GM19025 (cell line): ENCODE results near the gene FAM136A.
"Not testable (repeated sequence)": the region's sequence is repeated elsewhere in the genome, so short reads cannot be mapped to it uniquely, and the experiment has no call there.

Experiments used
- ATAC-seq: cut with Tn5 transposase; IDR thresholded peaks from one replicate; pipeline ENCODE4 v1.9.1; 2021; ENCODE audit warnings: mild to moderate bottlenecking, low read depth, moderate library complexity; ENCODE audit not compliant: unreplicated experiment

The FAM136A gene

DNA sequence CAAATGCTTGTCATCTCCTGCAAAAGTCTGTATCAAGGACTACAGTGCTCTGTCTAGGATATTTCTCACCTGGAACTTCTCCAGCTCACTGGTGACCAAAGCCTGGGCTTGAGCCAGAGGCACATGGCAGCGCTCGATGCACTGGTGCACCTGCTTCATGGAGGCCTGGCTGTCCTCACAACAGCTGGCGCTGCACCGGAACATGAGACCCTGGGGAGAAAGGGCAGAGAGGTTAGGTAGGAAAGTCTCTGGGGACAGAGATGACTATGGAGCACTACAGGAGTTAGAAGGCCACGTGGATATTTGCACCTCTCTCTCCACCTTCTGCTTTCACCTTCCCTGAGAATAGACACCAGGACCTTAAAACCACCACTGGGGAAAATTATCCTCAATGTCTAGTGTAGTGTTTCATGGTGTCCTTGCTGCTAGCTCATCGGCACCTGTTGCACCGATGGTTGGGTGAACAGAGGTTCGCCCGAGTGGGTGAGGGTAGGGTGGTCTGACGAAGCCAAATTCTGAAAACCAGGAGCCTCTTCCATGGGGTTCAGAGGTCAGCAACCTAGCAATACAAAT lies 1.0 kb downstream of the FAM136A start:
- no peak for ATAC-seq

DNA sequence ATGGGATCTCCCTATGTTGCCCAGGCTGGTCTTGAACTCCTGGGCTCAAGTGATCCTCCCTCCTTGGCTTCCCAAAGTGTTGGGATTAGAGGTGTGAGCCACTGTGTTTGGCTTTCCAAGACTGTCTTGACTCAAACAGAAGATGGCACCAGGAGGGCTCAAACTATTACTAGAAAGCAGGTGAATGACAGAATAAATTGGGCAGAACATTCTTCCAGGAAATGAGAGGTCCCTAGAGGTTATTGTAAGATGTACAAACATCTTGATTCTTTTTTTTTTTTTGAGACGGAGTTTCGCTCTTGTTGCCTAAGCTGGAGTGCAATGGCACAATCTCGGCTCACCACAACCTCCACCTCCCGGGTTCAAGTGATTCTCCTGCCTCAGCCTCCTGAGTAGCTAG lies 4.0 kb downstream of the FAM136A start:
- ATAC-seq: not testable (repeated sequence)

DNA sequence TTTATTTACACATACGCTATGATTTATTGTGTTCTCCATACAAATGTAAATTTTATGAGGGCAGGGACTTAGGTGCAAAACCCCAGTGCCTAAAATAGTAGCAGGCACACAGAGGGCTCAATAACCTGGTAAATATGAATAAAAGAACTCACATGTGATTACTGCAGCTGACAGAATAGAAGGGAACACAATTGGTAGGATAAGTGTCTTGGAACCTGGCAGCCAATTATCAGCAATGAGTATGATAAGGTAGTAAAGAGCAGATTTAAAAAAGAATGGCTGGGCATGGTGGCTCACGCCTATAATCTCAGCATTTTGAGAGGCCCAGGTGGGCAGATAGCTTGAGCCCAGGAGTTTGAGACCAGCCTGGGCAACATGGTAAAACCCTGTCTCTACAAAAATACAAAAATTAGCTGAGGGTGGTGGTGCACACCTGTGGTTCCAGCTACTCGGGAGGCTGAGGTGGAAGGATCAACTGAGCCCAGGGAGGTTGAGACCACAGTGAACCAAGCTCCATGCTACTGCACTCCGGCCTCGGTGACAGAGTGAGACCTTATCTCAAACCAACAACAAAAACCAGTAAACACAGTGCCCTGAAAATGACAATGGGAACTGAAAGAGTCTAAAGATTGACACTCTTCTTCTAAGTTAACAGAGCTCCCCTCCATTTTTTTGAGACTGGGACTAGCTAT lies 18.2 kb downstream of the FAM136A start:
- ATAC-seq: no peak

DNA sequence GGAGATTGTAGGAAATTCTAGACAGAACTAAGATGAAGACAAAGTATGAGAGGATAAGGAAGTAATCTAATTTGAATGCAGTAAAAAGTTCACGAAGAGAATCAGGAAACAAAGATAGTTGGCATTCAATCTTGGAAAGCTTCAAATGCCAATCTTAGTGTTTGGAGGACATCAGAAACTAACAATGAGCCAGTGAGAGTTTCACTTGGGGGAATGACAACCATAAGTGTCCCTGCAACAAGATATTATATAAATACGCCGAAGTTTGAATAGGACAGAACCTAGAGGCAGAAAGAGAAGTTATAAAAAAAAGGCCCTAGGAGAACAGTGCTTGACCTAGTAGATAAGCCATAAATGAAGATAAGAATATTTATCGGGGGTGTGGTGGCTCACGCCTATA lies 19.4 kb downstream of the FAM136A start:
- ATAC-seq: no peak

DNA sequence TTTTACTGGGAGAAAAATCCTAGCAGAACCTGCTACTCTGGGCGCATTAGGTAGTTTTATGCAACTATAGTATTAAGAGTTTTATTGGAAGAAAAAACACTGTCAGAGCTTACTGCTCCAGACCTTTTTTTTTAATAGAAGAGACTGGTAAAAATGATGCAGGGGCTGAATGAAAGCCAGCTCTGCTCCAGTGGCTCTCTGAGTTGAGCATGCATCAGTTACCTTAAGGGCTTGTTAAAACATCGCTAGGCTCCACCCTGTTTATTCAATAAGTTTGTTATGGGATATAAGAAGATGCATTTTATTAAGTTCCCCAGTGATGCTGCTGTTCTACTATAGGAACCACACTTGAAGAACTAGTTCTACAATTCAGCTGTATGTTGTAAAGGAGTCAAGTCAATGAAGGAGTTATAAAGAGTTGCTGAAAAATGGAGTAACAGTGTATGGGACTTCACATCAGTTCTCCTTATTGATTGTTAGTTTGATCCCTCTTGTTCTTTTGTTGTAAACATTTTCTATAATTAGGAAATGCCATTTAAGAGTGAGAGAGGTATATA lies 21.5 kb downstream of the FAM136A start:
- ATAC-seq: no peak

DNA sequence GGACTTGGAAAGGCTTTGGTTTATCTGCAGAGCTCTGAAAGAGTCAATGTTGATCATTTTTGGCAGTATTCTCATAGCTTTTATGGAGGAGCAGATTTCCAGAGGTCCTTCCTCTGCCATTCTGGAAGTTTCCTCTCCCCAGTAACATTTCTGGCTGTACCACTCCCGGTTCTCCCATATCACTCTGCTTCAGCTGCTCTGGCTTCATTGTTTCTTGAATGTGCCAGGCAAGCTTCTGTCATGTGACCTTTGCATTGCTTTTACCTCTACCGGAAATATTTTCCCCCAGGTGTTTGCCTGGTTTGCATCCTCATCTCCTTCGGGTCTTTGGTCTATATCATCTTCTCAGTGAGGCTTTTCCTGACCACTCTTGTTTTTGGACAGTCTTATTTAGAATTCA lies 31.5 kb downstream of the FAM136A start:
- ATAC-seq: no peak

DNA sequence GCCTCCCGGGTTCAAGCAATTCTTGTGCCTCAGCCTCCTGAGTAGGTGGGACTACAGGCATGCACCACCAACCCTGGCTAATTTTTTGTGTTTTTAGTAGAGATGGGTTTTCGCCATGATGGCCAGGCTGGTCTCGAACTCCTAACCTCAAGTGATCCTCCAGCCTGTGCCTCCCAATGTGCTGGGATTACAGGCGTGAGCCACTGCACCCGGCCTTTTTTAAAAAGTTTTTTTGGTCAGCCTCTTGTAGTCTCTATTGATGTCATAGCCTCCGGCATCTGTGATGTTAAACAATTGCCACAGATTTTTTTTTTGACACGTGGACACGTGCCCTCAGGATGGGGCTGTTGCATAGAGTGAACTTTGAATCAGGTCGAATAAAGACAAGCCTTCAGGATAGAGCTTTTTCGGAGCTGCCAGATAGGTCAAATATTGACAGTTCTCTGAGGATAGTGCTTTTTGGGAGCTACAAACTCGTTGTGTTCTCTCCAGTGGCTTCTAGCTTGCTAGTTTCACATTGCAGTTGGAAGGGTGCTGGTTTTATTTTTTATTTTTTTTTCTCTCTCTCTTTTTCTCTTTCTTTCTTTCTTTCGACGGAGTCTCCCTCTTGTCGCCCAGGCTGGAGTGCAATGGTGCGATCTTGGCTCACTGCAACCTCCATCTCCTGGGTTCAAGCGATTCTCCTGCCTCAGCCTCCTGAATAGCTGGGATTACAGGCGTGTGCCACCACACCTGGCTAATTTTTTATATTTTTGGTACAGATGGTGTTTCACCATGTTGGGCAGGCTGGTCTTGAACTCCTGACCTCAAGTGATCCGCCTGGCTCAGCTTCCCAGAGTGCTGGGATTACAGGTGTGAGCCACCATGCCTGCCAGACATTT lies 32.2 kb downstream of the FAM136A start:
- ATAC-seq: not testable (repeated sequence)

DNA sequence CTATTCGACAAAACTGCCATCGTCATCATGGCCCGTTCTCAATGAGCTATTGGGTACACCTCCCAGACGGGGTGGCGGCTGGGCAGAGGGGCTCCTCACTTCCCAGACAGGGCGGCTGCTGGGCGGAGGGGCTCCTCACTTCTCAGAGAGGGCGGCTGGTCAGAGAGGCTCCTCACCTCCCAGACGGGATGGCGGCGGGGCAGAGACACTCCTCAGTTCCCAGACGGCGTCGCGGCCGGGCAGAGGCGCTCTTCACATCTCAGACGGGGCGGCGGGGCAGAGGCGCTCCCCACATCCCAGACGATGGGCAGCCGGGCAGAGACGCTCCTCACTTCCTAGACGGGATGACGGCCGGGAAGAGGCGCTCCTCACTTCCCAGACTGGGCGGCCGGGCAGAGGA lies 34.9 kb downstream of the FAM136A start:
- ATAC-seq: not testable (repeated sequence)

DNA sequence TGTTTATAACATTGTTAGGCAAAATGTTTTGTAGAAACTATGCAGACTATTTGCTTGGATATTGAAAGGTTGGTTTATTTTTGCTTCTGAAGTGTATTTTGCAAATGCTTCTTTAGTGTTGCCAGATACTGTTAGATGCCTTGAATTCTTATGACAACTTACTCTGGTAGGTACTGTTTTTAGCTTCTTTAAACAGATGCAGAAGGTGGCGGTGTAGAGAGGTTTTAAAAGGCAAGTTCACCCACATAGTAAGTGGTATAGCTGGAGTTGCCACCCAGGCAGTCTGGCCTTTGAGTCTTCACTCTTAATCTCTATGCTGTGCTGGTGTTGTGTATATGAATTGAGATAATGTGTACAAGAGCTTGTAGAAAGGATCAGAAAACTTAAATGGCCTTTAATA lies 40.4 kb downstream of the FAM136A start:
- no peak for ATAC-seq

DNA sequence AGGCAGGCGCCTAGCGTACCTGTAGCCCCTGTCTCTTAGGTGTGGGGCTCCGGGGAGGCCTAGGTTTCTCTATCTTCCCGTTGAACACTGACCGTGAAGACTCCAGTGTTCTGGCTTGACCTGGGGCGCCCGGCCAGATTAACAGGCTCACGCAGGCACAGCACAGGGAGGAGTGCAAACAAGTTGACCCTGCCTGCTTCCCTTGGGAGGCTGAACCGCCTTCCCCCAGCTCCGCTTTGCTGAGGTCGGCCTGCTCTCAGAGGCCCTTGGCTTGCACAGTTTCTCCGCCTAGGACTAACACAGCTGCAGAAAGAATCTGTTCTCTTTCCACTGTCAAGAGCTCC lies 43.4 kb downstream of the FAM136A start:
- no peak for ATAC-seq

DNA sequence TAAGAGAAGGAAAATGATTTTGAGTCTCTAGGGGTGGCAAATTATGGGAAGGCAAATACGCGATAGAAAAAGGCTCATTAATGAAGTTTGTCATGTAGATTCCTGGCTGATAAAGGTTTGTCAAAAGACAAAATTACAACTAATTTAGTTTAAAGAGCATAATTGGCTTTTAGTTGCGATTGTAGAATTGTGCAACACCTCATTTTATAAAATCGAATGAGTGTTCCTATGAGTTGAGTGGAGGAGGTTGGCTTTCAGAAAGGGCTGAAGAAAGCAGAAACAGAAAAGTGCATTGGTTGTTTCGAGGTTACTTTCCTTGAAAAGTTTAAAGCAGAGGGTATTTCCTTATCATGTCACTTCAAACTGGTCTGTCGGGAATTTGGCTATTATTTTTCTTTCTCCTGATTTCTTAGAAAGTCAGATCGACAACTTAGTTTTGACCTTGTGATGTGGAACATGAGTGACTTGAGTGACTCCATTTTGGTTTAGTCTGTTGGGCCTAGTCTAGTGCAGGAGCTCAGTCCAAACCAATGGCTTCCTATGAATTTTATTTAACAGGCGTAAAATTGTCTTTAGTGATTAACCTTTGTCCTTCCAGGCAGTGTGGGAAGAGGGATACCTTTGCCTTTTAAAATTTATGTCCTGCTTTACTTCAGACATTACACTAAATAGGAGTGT lies 46.1 kb downstream of the FAM136A start:
- ATAC-seq: no peak

DNA sequence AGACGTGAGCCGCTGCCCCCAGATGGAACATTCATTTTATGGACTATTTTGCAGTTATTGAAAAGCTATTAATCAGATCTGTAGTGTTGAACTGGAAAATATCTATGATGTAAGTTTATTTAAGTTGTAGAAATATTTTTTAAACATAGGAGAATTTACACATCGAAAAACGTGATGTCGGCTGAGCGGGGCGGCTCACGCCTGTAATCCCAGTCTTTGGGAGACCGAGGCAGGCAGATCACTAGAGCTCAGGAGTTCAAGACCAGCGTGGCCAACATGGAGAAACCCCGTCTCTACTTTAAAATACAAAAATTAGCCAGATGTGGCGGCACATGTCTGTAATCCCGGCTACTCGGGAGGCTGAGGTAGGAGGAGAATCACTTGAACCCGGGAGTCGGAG lies 51.4 kb downstream of the FAM136A start:
- no peak for ATAC-seq

DNA sequence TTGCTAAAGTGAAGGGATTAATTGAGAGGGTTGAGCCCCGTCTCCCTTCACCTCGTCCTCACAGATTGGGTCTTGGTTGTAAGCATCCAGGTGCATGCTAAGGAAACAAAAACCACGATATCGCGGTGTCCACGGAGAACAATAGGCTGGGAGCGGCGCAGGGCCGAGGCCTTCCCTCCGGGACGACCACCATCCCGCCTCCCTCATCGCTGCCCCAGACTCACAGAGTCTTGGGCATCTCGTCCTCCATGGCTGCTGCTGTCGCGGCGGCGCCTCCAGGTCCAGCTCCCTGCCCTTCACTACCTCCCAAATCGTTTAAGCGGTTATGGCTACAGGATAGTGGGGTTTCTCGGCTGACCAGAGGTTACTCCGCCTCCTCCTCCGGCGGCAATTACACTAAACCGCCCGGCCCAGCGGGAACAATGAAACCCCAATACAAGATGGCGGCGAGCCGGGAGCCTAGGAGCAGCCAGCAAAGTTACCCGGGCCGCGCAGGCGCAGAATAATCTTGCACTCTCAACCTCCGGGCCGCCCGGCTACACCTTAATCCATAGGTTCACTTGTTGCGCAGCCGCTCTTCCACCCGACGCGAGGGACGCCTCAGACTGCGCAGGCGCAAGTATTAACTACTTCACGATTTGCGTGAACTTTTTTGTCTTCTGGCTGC lies 53.6 kb downstream of the FAM136A start, which contains the start of gene TIA1:
Gene TIA1, minus strand, starts transcription at position 448 of the 667 bp plus-strand sequence. Its CDS starts 198 bp downstream, at position 250.
- peak; percentile 92 for ATAC-seq

DNA sequence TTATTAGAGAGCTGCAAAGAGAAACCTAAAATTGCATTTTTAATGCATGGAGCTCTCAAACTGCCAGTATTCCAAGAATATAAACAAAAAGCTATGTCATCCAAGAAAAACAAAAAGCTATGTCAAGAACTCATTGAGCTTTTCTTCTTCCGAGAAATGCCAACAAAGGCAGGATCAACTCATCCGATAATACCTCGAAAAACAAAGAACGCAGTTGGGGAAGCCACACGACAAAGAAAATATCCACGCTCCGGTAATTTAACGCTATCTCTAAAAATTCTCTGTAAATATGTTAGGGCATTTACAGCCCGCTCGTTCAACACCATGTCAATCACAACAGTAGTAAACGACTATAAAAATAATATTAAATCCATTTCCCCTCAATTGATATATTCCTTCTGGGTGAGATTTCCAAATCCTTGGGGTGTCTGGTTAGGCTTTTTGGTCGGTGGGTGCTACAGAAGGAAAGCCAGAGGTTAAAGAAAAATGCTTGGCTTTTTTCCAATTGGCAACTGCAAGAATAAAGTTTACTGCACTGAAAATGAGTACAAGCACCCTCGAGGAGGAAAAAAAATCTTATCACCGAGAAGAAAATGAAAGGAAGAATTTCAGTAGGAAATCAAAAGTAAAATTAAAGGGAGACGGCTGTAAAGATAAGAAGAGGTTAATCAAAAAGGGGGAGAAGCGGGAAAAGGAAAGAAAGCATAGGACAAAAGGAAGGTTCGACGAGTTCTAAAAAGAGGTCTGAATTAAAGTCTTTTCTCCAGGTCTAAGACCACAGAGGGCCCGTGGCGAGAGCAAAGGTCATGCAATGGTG lies 54.3 kb downstream of the FAM136A start:
- no peak for ATAC-seq
